Measurements from ENCODE around the gene SLC35D2.
"Not testable (repeated sequence)": the region's sequence is repeated elsewhere in the genome, so short reads cannot be mapped to it uniquely, and the experiment has no call there.

The SLC35D2 gene

GRCh38 chr9:96317335-96317980 is 66.1 kb downstream of the SLC35D2 start:
- Mint-ChIP-seq H3K4me3 (no peak overlapping the region), H3K27me3 (peaks cover 4% of the 10 kb centered on the region), H3K36me3 (peaks cover 11% of the 10 kb centered on the region), H3K9me3 (peaks cover 12% of the 10 kb centered on the region), H3K27ac (no peak overlapping the region), H3K4me1 (peaks cover 6% of the 10 kb centered on the region)
- no peak for ATAC-seq

GRCh38 chr9:96309850-96310249 is 73.7 kb downstream of the SLC35D2 start:
- Mint-ChIP-seq H3K36me3 (peaks cover 17% of the 10 kb centered on the region), H3K4me3 (no peak overlapping the region), H3K27me3 (peaks cover 13% of the 10 kb centered on the region), H3K27ac (no peak overlapping the region), H3K9me3 (peaks cover 21% of the 10 kb centered on the region), H3K4me1 (no peaks in the 10 kb centered on the region)
- ATAC-seq: no peak

- H3K27ac Mint-ChIP-seq, H3K4me3 Mint-ChIP-seq, H3K36me3 Mint-ChIP-seq, H3K4me1 Mint-ChIP-seq, ATAC-seq, H3K27me3 Mint-ChIP-seq: not testable (repeated sequence)
- peaks cover 10% of the 10 kb centered on the region for H3K9me3 Mint-ChIP-seq
Observed at GRCh38 chr9:96306958-96307357, 76.6 kb downstream of the SLC35D2 start.

GRCh38 chr9:96305171-96305570 is 78.3 kb downstream of the SLC35D2 start:
- Mint-ChIP-seq H3K27ac (no peak overlapping the region), H3K4me3 (no peak overlapping the region), H3K36me3 (no peaks in the 10 kb centered on the region), H3K27me3 (no peaks in the 10 kb centered on the region), H3K4me1 (no peaks in the 10 kb centered on the region), H3K9me3 (peaks cover 5% of the 10 kb centered on the region)
- ATAC-seq: no peak

- Mint-ChIP-seq H3K4me1 (no peaks in the 10 kb centered on the region), H3K27ac (no peak overlapping the region), H3K9me3 (peaks cover 5% of the 10 kb centered on the region), H3K27me3 (no peaks in the 10 kb centered on the region), H3K4me3 (no peak overlapping the region), H3K36me3 (no peaks in the 10 kb centered on the region)
- ATAC-seq: no peak
Observed at GRCh38 chr9:96304230-96304629, 79.3 kb downstream of the SLC35D2 start.

- H3K36me3 Mint-ChIP-seq: no peaks in the 10 kb centered on the region
- no peak within 1 kb of the TSS for H3K27ac Mint-ChIP-seq
- H3K4me3 Mint-ChIP-seq: no peak within 1 kb of the TSS
- peaks cover 5% of the 10 kb centered on the region for H3K9me3 Mint-ChIP-seq
- no peaks in the 10 kb centered on the region for H3K4me1 Mint-ChIP-seq
- no peaks in the 10 kb centered on the region for H3K27me3 Mint-ChIP-seq
- ATAC-seq: no peak
Observed at GRCh38 chr9:96302021-96302420, 81.5 kb downstream of the SLC35D2 start, which contains the start of gene HSD17B3. Gene HSD17B3 (minus strand): TSS chr9:96302176. CDS start chr9:96302104, 72 bp downstream.

GRCh38 chr9:96299823-96300222 is 83.7 kb downstream of the SLC35D2 start:
- ATAC-seq: no peak
- peaks cover 7% of the 10 kb centered on the region for H3K36me3 Mint-ChIP-seq
- no peak overlapping the region for H3K27ac Mint-ChIP-seq
- H3K27me3 Mint-ChIP-seq: peaks cover 9% of the 10 kb centered on the region
- H3K9me3 Mint-ChIP-seq: peaks cover 11% of the 10 kb centered on the region
- H3K4me3 Mint-ChIP-seq: no peak overlapping the region
- no peaks in the 10 kb centered on the region for H3K4me1 Mint-ChIP-seq

- Mint-ChIP-seq H3K4me1 (no peaks in the 10 kb centered on the region), H3K27me3 (peaks cover 9% of the 10 kb centered on the region), H3K9me3 (peaks cover 5% of the 10 kb centered on the region), H3K36me3 (peaks cover 7% of the 10 kb centered on the region), H3K4me3 (no peak overlapping the region), H3K27ac (no peak overlapping the region)
- no peak for ATAC-seq
Observed at GRCh38 chr9:96294159-96294545, 89.4 kb downstream of the SLC35D2 start.

GRCh38 chr9:96293498-96294158 is 89.9 kb downstream of the SLC35D2 start:
- peaks cover 9% of the 10 kb centered on the region for H3K27me3 Mint-ChIP-seq
- ATAC-seq: no peak

GRCh38 chr9:96289392-96289791 is 94.1 kb downstream of the SLC35D2 start:
- H3K4me3 Mint-ChIP-seq: no peak overlapping the region
- H3K36me3 Mint-ChIP-seq: no peaks in the 10 kb centered on the region
- H3K9me3 Mint-ChIP-seq: no peaks in the 10 kb centered on the region
- H3K4me1 Mint-ChIP-seq: no peaks in the 10 kb centered on the region
- no peak for ATAC-seq
- H3K27ac Mint-ChIP-seq: no peak overlapping the region
- peaks cover 10% of the 10 kb centered on the region for H3K27me3 Mint-ChIP-seq

More at GRCh38 chr9:96293498-96294158, 89.9 kb downstream of the SLC35D2 start:
- Mint-ChIP-seq H3K4me1 (no peaks in the 10 kb centered on the region), H3K27ac (no peak overlapping the region), H3K9me3 (peaks cover 5% of the 10 kb centered on the region), H3K4me3 (no peak overlapping the region), H3K36me3 (peaks cover 7% of the 10 kb centered on the region)

GRCh38 chr9:96281641-96282040 is 101.9 kb downstream of the SLC35D2 start:
- no peaks in the 10 kb centered on the region for H3K4me1 Mint-ChIP-seq
- no peak for ATAC-seq
- H3K4me3 Mint-ChIP-seq: no peak overlapping the region

GRCh38 chr9:96279932-96280331 is 103.6 kb downstream of the SLC35D2 start:
- Mint-ChIP-seq H3K9me3 (peaks cover 13% of the 10 kb centered on the region), H3K27me3 (peaks cover 27% of the 10 kb centered on the region), H3K36me3 (no peaks in the 10 kb centered on the region), H3K4me1 (no peaks in the 10 kb centered on the region), H3K27ac (no peak overlapping the region), H3K4me3 (no peak overlapping the region)
- ATAC-seq: no peak

More at GRCh38 chr9:96281641-96282040, 101.9 kb downstream of the SLC35D2 start:
- no peak overlapping the region for H3K27ac Mint-ChIP-seq
- H3K27me3 Mint-ChIP-seq: peaks cover 27% of the 10 kb centered on the region
- H3K36me3 Mint-ChIP-seq: no peaks in the 10 kb centered on the region
- H3K9me3 Mint-ChIP-seq: peaks cover 3% of the 10 kb centered on the region

- Mint-ChIP-seq H3K27me3 (peaks cover 15% of the 10 kb centered on the region), H3K27ac (no peak overlapping the region)
- no peak for ATAC-seq
Observed at GRCh38 chr9:96274939-96275338, 108.6 kb downstream of the SLC35D2 start.

More at GRCh38 chr9:96274939-96275338, 108.6 kb downstream of the SLC35D2 start:
- Mint-ChIP-seq H3K9me3 (peaks cover 23% of the 10 kb centered on the region), H3K36me3 (peaks cover 7% of the 10 kb centered on the region), H3K4me3 (no peak overlapping the region), H3K4me1 (no peaks in the 10 kb centered on the region)

Measured in stimulated activated memory B cell treated with anti-CD40 and anti-IgM and Interleukin-4, amounts not matched to agents 10 μg/mL and 1 μg/mL and 100 μg/mL, for 72 hours (primary cell).